Measurements from ENCODE around the gene VARS2.

Gene VARS2

DNA sequence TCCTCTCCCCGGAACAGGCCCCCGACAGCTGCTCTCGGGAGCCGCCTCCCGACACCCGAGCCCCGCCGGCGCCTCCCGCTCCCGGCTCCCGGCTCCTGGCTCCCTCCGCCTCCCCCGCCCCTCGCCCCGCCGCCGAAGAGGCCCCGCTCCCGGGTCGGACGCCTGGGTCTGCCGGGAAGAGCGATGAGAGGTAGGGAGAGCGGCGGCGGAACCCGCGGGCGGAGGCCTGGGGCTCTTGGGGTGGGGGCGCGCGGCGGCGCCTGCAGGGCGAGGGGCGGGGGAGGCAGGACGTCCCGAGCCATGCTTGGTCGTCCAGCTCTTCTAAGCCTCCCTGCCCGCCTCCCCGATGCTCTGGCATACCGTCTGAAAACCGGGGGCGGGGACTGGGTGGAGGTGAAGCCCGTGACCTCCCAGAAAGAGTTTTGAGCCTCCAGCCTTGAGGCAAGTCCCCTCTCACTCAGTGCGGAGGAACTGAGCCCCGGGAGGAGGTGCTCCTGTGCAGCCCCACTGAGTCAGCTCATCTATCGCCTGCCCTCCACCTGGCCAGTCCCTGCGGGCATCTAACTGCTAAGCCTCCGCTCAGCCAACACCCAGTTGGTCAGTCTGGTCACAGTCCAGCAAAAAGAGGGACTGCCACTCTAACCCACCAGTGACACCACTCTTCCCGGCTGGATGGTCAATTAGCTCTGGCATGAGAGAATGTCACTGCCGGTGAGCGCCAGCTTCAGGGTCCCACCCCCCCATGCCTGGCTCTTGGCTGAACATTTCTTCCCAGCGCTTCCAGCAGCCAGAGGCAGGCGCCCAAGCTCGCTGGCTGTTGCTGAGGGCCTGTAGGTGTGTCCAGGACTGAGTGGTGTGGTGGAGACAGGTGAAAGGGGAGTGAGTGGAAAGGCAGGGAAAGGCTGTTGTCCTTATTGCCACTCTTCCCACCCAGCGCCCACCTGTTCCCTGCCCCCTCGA is 29.2 kb upstream of the VARS2 start:
- peak; percentile 20 for DNase-seq (ENCODE audit: low spot score)

- DNase-seq (ENCODE audit: low spot score), result no peak
Measured at GRCh38 chr6:30885481-30885998, 28.5 kb upstream of the VARS2 start.

GRCh38 chr6:30885999-30886896 is 27.8 kb upstream of the VARS2 start:
- DNase-seq (ENCODE audit: low spot score), result no peak

GRCh38 chr6:30886897-30887255 is 27.2 kb upstream of the VARS2 start:
- DNase-seq (ENCODE audit: low spot score), result no peak

DNA sequence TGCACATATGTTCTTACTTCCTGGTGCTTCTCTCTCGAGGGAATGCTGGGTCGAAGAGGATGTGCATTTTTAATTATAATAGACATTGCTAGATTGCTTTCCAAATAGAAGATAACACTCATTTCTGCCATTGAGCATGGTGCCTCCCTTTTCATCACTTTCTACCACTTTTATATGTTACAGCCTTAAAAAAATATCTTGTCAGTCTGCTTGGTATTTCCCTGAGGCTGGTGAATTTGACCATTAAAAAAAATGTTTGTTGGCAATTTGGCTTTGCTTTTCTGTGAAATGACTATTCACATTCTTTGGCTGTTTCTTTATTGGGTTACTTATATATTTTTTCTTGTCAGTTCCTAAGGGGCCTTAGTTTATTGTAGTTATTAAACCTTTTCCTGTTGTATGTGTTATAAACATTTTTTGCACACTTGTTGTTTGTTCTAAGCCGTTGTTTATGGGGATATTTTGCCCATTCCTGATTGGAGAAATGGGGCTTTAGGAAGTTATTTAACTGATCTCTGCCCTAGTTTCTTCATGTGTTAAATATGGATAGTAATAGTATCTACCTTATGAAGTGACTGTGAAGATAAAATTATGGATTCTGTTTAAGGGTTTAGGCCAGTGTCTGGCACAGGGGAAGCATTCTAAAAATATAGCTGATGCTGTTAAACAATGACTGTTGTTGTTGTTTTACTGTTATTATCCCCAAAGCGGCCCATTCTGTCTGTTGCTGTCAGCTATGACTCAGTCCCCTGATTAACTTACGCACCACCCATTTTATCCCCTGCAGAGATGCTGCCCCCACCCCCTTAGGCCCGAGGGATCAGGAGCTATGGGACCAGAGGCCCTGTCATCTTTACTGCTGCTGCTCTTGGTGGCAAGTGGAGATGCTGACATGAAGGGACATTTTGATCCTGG is 25.9 kb upstream of the VARS2 start:
- no peak for DNase-seq (ENCODE audit: low spot score)

- no peak for DNase-seq (ENCODE audit: low spot score)
Measured at GRCh38 chr6:30888816-30889495, 25.1 kb upstream of the VARS2 start.

GRCh38 chr6:30889496-30889885 is 24.5 kb upstream of the VARS2 start:
- no peak for DNase-seq (ENCODE audit: low spot score)

DNA sequence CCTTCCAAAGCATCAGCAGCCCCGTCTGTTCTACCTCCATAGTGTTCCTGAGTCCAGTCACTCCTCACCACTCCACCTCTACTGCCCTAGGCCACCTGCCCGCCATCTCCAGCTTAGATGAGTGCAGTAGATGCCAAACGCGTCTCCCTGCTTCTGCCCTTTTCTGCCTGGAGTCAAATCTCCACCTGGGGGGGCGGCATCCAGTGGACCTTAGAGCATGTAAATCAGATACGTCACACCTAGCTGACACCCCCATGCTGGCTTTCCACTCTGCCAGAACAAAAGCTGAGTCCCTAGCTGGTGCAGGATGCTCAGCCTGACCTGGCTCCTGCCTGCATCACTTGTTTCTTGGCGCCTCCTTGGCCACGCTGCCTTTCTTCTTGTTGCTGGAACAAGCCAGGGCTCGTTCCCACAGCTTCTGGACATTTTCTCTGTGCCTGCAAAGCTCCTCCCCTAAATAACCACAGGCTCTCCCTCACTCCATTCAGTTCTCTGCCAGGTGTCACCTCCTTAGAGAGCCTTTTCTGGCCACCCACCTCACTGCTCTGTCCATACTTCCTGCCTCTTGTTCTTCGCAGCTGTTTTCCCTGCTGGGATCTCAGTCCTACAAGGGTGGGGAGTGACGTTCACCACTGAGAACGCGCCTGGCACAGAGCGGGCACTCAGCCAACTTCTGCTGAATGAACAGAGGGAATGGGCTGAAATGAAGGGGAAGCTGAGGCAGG is 24.0 kb upstream of the VARS2 start:
- no peak for DNase-seq (ENCODE audit: low spot score)

GRCh38 chr6:30890646-30891449 is 23.2 kb upstream of the VARS2 start:
- no peak for DNase-seq (ENCODE audit: low spot score)

- no peak for DNase-seq (ENCODE audit: low spot score)
Measured at GRCh38 chr6:30891450-30891723, 22.7 kb upstream of the VARS2 start.

- no peak for DNase-seq (ENCODE audit: low spot score)
Measured at GRCh38 chr6:30891816-30892538, 22.1 kb upstream of the VARS2 start.

- DNase-seq (ENCODE audit: low spot score), result no peak
Measured at GRCh38 chr6:30893001-30893591, 20.9 kb upstream of the VARS2 start.

- DNase-seq (ENCODE audit: low spot score), result no peak
Measured at GRCh38 chr6:30893666-30894065, 20.4 kb upstream of the VARS2 start.

GRCh38 chr6:30894381-30894780 is 19.7 kb upstream of the VARS2 start:
- no peak for DNase-seq (ENCODE audit: low spot score)

DNA sequence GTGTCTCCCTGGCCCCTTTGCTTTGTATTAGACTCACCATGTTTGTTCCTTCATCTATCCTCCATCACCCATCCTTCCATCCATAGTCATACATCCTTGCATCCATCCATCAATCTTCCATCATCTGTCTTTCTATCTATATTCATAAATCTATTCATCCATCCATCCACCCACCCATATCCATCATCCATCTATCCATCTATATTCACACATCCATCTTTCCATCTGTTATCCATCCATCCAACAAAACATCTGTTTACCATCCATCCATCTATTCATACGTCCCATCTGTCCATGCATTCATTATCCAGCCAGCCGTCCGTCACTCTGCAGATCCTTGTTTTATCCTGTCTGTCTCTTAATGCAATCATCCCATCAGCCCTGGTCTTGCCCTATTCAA is 19.1 kb upstream of the VARS2 start:
- DNase-seq (ENCODE audit: low spot score), result no peak

DNA sequence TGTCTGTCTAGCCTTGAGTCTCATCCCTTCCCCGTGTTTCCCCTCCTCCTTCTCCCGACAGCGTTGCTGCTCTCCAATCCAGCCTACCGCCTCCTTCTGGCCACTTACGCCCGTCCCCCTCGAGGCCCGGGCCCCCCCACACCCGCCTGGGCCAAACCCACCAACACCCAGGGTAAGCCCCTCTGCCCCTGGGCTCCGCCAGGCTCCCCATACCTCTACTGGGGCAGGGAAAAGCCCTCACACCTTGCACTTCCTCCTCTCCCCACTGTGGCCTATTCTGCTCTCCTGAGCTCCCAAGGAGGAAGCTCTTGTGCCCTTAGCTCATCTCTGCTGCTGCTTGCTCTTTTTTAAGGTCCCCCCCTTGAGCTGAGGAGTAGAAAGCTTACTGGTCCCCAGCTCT is 18.7 kb upstream of the VARS2 start:
- DNase-seq (ENCODE audit: low spot score), result no peak

- no peak for DNase-seq (ENCODE audit: low spot score)
Measured at GRCh38 chr6:30896541-30896940, 17.5 kb upstream of the VARS2 start.

DNA sequence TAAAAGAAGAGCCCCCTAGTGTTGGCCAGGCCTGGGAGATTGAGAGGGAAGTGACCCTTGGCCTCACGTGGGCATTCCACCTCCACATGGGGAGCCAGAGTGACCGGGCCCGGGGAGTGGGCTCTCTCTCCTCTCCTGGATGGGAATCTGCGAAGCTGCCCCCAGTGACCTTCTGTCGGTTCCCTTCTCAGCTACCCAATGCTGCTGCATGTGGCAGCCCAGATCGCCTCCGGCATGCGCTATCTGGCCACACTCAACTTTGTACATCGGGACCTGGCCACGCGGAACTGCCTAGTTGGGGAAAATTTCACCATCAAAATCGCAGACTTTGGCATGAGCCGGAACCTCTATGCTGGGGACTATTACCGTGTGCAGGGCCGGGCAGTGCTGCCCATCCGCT is 16.2 kb upstream of the VARS2 start:
- no peak for DNase-seq (ENCODE audit: low spot score)

Data from CD4-positive, alpha-beta T cell treated with Interleukin-15 for 4 hours (primary cell).